Midbrain (tissue), 1 donor: ENCODE measurements around the gene LAMTOR1.
"Not testable (repeated sequence)": the region's sequence is repeated elsewhere in the genome, so short reads cannot be mapped to it uniquely, and the experiment has no call there.

Source experiments
- DNase-seq: peaks from one replicate; lab custom pipeline; 2025; lab: John Stamatoyannopoulos, UW

Gene LAMTOR1

DNA sequence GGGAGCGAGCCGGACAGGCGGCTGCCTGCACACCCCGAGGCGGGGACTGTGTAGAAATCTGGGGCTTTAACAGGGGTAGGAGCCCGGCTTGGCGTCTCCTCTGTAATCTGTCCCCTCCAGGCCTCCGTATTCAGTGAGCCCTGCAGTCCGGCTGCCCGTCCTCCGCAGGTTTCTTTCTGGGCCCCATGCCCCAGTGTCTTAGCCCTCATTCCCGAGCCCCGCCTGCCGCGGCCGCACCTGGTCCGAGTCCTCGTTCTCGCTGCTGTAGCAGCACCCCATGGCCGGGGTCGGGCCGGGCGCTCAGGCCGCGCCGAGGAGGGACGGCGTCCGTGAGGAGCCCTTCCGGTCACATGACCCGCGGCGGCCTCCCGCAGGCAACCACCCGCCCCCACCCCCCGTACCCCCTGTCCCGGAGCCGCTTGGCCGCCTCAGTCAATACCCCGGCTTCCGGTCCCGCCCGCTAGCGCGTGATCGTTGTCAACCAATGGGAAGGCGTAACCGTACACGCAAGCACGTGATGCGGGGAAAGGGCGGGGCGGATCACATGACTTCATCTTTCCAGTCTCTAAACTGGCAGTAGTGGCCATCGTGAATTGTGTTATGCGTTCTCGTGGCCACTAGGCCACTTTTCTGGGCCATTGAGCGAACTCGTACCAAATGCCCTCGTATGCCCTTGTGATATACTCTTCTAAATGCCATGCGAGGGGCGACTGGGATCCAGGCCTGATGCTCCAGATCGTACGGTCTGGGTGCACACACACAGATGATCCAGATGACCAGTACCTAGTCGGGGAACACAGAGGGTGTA, at the start of gene LAMTOR1:
Gene LAMTOR1, minus strand, starts transcription at position 352 of the 808 bp plus-strand sequence. Its CDS starts 73 bp downstream, at position 279.
- DNase-seq, result peak; percentile 99

DNA sequence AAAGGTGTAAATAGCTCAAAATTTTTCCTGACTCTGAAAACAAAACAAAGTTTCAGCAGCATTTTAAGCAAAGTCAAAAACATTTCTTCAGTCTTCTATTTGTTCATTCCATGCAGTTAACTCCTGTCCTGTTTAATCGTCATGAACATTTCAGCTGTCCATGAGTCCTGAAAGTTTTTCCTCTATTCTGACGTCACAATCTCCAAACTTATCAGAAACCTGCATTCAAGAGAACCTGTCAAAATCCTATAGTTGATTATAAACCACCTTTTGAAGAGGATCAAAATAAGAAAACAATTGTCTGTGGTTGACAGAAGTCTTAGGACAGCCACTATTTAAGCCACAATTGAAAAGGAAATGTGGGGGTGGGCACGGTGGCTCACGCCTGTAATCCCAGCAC, 47.8 kb upstream of the LAMTOR1 start:
- no peak for DNase-seq

DNA sequence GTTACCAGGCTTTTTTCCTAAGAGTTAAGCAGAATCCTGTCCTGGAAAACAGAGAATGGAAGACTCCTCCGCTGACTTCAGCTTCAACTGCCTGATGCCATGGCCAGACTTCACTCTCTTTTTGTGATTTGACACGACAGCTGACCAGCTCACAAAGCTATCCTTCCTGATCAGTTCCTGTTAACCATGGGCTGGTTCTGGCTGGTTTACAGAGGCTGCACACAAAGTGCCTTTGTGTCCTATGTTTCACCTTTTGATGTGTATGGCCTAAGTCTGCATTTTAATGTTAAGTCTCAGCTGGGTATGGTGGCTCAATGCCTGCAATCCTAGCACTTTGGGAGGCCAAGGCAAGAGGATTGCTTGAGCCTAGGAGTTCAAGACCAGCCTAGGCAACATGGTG, 43.5 kb upstream of the LAMTOR1 start:
- no peak for DNase-seq

DNA sequence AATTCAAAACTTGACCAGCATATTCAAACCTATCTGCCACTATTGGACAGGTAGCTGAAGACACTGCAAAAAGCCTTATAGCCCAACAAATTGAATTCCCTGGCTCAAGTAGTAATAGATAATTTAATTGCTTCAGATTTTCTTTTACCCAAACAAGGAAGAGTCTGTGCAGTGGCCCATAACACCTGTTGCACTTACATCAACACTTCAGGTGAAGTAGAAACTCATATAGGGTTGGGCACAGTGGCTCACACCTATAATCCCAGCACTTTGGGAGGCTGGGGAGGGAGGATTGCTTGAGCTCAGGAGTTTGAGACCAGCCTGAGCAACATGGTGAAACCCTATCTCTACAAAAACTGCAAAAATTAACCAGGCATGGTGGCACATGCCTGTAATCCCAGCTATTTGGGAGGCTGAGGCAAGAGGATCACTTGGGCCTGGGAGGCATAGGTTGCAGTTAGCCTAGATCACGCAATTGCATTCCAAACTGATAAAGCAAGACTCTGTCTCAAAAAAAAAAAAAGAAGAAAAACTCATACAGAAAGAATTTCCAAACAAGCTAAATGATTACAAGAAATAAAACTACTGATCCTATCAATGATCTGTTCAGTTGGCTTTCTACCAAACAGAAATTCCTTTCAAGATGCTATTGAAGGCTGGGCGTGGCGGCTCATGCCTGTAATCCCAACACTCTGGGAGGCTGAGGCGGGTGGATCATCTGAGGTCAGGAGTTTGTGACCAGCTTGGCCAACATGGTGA, 41.9 kb upstream of the LAMTOR1 start:
- no peak for DNase-seq

DNA sequence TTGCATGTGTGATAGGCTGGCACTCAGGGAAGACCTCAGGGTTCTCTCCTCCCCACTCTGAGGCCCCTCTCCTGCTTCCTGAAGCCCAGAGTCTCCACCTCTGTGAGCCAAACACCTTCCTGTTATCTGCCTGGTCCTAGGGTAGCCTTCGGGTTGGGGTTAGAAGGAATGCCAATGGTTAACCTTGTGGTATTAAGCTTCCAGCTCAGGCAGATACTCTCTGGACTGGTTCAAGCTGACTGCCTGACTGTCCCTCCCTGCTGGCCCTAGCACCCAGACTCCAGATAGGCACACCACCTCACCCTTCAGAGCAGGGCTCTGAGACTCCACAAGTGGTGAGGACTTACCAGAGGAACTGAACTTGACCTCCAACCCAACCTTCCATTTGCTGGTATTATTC, 39.4 kb upstream of the LAMTOR1 start:
- not testable (repeated sequence) for DNase-seq

DNA sequence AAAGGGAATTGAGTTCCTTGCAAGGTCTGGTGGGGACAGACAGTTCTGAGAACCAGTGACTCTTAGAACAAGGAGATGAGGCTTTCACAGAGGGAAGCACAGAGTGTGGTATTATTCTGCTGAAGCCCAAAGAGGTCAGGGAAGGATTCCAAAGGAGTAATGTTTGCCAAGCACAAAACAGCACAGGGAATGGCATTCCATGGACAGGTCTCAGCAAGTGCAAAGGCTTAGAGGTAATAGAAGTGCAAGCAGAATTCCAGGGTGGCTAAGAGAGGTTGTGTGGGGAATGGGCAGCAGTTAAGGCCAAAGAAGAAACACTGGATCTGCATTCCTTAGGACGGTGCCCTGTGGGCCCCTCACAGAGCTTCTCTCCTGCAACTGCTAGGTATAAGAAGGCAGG, 39.0 kb upstream of the LAMTOR1 start:
- DNase-seq, result not testable (repeated sequence)

DNA sequence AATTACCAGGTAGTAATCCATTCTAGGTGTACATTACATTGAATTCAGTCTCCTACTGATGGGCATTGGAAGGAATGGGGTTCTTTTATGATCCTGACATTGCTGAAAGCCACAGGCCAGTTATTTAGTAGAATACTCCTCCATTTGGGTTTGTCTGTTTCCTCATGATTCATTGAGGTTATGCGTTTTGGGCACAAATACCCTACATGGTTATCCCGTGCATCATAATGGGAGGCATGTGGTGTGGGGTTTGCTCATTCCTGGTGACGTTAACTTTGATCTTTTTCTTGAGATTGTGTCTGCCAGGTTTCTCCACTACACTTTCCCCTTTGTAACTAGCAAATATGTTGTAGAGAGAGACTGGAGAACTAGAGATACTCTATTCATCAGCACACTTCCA, 38.0 kb upstream of the LAMTOR1 start:
- DNase-seq, result no peak

DNA sequence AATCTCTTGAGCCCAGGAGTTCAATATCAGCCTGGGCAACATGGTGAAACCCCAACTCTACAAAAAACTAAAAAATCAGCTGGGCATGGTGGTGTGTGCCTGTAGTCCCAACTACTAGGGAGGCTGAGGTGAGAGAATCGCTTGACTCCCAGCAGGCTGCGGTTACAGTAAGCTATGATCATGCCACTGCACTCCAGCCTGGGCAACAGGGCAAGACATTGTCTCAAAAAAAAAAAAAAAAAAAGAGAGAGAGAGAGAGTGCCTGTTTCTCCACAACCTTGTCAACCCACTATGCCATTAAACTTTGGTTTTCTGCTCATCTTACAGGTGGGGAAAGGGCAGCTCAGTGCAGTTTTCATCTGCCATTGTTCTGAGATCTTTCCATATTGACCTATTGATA, 37.6 kb upstream of the LAMTOR1 start:
- DNase-seq, result no peak

DNA sequence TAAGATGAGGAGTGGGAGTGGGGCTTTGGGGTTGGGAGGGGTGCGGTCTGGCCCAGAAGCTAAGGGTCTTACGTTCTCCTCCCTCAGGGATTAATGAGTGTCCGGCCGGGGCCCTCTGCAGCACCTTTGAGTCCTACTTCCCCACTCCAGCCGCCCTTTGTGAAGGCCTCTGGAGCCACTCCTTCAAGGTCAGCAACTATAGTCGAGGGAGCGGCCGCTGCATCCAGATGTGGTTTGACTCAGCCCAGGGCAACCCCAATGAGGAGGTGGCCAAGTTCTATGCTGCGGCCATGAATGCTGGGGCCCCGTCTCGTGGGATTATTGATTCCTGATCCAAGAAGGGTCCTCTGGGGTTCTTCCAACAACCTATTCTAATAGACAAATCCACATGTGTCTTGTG, 36.4 kb upstream of the LAMTOR1 start:
- DNase-seq, result no peak

DNA sequence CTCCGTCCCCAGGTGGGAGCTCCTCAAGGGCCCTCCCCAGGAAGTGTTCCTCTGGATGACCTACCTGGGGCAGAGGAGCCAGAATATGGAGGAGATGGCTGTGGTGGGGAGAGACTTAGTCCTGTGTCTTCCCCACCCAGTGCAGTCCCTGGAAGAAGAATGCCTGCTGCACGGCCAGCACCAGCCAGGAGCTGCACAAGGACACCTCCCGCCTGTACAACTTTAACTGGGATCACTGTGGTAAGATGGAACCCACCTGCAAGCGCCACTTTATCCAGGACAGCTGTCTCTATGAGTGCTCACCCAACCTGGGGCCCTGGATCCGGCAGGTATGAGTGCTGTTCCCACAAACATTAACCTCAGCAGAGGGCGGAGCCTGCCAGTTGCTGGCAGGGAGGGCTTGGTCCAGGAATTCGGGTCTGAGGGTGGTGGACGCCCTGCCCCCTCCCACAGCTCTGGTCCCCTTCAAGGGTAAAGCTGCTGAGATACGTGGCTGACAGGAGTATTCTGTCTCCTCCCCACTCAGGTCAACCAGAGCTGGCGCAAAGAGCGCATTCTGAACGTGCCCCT, 35.8 kb upstream of the LAMTOR1 start:
- no peak for DNase-seq

DNA sequence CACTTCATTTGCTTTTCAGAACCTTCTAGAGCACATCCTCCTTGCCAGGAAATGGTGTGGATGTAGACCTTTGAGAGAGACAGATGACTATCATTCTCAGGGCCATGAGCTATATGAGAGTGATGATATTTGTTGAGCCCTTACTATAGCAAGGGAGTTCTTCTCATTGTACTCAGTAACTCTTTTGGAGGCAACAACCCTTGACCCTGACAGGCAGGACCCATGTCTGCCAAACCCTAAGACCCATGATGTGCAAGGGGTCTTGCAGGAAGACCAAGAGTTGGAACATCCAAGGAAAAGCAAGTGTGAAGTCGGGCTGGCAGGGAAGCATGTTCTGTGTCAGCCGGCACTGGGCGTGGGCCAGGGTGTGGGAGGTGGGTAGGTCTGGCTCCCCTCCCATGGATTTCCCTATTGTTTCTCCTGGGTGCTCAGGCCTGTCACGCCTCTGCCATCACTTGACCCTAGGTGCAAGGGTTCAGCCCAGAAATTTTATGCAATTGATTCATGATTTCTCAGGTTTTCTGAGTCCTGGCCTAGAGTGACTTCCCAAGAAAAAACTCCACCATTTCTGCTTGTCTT, 33.7 kb upstream of the LAMTOR1 start:
- DNase-seq, result no peak

DNA sequence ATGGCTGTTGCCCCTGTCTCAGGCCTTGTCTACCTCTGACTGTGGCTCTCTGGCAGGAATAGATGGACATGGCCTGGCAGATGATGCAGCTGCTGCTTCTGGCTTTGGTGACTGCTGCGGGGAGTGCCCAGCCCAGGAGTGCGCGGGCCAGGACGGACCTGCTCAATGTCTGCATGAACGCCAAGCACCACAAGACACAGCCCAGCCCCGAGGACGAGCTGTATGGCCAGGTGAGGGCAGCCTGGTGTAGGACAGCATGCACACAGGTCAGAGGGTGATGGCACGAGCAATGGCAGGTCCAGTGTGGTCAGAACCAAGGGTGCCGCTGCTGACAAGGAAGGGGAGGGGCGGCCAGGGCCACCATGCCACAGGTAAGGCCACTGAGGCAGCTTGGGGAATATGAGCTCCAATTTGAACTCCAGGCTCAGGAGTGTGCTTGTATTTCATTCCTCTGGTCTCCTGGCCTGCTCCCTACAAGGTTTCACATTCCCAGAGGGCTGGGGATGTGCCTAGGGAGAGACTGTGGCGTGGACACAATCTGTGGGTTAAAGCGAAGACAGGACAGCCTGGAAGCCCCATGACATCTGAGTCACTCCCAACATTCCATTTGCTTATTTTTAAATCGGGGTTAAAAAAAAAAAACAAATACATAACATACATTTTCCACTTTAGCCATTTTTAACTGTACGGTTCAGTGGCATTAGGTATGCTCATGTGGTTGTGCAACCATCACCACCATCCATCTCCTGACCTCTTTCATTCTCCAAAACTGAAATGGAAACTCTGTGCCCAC, 33.0 kb upstream of the LAMTOR1 start:
- DNase-seq, result no peak

DNA sequence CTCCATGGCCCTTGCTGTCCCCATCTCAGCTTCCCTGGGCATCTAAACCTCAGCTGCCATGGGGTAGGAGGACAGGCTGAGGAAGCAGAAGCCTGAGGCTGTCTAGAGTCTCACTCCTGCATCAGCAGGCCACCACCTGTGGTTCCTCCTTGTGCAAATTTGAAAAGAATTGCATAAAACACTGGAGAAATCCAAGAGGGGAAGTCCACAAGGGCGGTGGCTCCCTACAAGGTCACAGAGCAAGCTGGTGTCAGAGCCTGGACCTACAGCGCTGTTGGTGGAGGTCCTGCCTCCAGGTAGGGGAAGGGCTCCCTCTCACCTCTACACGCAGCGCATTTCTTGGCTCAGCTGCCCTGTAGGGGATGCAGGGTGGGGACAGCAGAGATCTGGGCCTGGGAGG, 32.4 kb upstream of the LAMTOR1 start, which contains the start of gene FOLR3:
Gene FOLR3, plus strand, starts transcription at position 253 of the 400 bp plus-strand sequence. CDS start 228 bp downstream, outside the sequence.
- not testable (repeated sequence) for DNase-seq

DNA sequence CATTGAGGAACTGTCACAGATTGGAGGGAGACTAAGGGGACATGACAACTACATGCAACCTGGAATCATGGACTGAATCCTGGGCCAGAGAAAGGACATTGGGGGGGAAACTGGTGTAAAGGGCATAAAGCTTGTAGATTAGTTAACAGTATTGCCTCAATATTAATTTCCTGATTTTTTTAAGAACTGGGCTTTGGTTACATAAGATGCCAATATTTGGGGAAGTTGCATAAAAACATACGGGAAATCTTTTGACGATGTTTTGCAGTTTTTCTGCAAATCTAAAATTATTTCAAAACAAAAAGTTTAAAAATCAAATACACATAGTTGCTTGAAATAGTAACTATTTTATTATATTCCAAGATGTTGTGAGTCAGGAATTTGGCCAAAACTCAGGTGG, 29.5 kb upstream of the LAMTOR1 start:
- DNase-seq, result no peak

DNA sequence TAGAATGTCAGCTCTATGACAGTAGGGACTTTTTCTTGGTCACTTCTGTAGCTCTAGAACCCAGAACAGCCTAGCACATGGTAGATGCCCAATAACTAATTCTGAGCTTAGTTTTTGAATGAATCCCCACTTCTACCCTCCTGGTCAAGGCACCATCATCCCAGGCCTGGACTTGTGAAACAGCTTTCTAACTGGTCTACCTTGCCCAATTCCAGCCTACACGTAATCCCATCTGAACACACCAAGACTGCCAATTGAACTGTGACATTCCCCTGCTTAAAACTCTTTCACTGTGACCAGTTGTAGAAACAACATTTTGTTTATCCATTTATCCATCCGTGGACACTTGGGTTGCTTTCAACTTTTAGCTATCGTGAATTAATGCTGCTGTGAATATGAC, 26.3 kb upstream of the LAMTOR1 start:
- no peak for DNase-seq

DNA sequence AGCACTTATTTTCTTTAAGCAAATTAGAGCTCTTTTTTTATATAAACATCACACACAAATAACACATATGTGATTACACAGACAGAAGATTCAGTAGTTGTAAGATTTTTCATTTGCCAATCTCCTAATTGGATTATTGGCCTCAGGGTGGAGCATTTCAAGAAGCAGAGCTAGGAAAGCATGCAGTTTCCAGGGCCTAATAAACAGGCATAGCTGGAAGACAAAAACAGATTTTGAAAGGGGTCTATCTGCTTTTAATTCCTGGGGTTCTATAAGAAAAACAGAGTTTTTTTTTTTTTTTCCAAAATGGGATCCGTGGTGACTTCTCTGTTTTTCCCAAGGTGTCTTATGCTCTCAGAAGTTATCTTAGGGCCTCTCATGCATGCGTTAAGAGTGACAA, 24.8 kb upstream of the LAMTOR1 start:
- no peak for DNase-seq

DNA sequence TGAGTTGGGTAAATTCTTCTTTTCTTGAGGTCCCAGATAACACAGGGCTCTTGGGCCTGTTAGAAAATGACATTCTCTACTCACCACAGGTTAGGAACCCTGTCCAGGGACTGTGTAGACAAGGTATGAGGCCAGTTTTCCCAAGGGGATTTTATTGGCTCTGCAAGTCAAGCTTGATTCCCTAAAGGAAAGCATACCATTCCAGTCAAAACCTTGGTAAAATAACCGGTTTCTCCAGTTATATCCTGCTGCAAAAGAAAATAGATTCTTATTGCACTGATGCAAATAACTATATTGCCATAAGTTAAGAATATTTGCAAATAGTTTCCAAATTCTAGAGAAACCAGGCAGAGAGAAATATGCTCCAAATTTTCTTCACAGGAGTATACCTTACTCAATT, 22.9 kb upstream of the LAMTOR1 start:
- DNase-seq, result no peak

DNA sequence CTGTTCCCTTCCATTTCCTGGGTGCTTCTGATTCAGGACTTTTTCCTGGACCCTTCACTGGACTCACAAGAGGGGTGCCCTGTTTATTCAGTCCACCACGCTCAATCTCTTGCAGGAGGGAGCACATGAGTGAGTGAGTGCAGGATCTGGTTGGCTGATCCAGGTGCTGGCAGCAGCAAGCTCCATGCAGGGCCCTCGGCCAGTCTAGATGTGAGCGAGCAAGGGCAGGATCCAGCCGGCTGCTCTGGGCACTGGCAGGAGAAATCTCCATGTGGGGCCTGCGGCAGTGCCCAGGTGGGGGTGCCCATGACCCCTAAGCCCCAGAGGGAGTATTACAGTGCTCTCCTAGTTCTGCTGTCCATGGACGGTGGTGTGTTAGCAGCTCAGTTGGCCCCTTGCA, 20.9 kb upstream of the LAMTOR1 start:
- DNase-seq, result no peak

DNA sequence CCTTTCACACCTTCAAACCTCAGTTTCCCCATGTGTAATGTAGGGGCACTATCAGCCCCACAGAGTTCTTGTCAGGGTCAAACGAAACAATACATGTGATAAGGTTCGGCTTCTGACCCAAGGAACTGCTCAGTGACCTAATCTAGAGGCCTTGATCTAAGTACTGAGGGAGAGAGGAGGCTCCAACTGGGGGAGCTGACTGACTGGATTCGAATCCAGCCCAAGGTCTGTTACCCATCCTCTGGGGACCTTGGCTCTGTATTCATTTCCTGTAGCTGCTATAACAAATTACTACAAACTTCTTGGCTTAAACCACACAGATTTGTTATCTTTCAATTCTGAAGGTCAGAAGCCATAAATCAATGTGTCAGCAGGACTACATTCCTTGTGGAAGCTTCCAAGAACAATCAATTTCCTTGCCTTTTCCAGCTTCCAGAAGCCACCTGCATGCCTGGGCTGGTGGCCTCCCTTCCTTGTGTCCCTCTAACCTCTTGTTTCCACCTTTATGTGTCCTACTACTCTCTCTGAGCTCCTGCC, 20.1 kb upstream of the LAMTOR1 start:
- DNase-seq, result no peak

DNA sequence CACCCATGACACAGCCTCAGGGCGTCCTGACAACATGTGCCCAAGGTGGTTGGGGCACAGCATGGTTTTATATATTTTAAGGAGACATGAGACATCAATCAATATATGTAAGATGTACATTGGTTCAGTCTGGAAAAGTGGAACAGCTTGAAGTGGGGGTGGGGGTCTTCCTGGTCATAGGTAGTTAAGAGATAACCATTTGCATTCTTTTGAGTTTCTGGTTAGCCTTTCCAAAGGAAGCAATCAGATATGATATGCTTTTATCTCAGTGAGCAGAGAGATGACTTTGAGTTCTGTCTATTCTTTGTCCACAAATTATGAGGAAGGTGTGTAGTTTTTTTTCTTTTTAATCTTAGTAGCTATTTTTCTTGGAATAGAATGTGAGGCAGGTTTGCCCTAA, 19.5 kb upstream of the LAMTOR1 start:
- DNase-seq, result no peak

DNA sequence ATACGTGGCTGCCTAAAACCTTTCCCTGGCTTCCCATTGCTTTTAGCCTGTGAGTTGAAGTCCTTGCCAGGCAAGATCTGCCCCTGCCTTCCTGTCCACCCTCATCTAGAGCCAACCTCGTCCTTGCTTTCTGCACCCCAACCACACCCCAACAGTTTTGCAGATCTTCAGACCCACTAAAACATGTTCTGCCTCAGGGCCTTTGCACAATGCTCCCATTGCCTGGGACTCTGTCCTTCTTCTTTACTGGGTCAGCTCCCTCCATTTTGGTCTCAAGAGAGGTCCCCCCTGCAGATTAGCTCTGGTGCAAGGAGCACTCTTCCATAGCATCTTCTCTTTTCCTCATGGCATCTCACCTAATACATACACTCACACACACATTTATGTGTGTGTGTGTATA, 17.8 kb upstream of the LAMTOR1 start:
- DNase-seq, result no peak
